Caki2 (cell line): Measurements from ENCODE around the gene CALML6. TPM values are rescaled to one million over a fixed set of nuclear protein-coding genes. Genes with fewer than 3 reads are reported as not detected.
A peak's percentile ranks its signal among the peaks of the same experiment; 100 is the strongest.

Experiments
- DNase-seq: peaks from one replicate; pipeline ENCODE4 v3.0.0-alpha.2; 2015; ENCODE audit warnings: low read depth
- in situ Hi-C: cut with HindIII; loops from 2 replicates; pipeline ENCODE4 v1.10.0; 2016; ENCODE audit warnings: low sequenced_read_pairs, low pct_unique_long_range_greater_than_20kb, mixed read lengths
- total RNA-seq: library from RNA; depleted of rRNA; stranded (reverse); fragments of >200 nt; shearing (Covaris generic); gene quantifications from 2 replicates; pipeline ENCODE4 v1.2.3, GENCODE V29; 2014; ENCODE audit warnings: low replicate concordance

CALML6 gene
- total RNA-seq, 1 experiment from 2014 or later, result not detected

DNA sequence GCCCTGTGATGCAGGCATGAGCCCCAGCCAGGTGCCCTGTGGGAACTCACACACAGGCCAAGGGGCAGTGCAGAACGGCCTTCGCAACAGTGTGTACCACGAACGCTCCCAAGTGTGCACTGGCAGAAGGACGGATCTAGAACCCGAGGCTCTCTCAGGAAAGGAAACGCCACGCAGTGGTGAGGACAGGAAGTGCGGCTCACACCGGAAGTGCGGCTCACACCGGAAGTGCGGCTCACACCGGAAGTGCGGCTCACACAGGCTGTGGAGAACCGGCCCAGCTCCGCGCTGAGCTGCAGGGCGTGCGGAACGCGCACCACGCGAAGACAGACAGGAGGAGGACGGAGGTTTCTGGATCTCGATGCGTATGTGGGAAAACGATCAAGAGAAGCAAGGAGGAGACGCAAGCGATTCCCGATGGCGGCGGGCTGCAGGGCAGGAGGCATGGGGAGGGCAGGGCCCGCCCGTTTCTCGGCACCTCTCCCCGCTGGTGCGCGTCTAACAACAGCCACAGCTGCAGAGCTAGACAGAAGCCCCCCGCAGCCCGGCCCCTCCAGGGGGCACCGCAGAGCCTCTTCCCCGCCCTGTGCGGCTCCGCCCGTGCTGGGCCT is 39.9 kb downstream of the CALML6 start:
- DNase-seq, result no peak
- in situ Hi-C loops, result no loop called here

DNA sequence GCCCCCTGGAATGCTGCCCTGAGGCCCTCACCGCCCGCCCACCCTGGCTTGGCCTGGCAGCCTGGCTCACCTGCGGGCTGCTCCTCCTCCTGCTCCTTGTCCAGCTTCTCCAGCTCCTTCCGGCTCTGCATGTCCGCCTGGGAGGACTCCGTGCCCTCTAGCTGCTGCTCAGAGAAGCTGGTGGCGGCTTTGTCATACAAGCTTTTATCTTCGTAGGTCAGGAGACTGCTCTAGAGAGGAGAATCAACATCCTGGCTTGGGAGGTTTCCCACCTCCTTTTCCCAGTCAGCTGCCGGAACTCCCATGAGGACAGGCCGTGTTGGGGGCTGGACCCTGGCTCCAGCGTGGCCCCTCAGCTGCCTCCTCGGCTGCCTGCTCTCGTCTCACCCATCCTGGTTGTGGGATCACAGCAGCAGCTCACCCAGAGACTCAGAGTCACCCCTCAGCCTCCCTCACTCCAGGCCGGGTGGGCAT is 40.6 kb downstream of the CALML6 start:
- DNase-seq, result no peak
- in situ Hi-C loops, result no loop called here

DNA sequence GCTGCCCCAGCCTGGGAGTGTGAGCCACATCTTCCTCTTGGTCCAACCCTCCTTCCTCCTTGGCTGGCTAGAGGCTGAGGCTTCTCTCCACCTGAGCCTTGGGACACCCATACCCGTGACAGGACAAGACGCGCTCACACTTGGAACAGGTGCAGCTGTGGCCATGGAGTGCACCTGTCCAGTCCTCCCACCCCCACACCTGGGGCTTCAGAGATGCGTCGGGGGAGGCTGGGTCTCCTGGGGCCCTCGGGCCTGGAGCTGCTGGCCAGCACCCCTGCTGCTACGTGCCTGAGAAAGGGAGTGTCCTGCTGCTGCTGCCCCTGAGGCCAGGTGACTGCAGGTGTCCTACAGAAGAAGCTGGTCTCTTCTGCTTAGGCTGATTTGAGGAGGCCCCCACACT is 41.0 kb downstream of the CALML6 start:
- in situ Hi-C loops, result no loop called here
- no peak for DNase-seq

DNA sequence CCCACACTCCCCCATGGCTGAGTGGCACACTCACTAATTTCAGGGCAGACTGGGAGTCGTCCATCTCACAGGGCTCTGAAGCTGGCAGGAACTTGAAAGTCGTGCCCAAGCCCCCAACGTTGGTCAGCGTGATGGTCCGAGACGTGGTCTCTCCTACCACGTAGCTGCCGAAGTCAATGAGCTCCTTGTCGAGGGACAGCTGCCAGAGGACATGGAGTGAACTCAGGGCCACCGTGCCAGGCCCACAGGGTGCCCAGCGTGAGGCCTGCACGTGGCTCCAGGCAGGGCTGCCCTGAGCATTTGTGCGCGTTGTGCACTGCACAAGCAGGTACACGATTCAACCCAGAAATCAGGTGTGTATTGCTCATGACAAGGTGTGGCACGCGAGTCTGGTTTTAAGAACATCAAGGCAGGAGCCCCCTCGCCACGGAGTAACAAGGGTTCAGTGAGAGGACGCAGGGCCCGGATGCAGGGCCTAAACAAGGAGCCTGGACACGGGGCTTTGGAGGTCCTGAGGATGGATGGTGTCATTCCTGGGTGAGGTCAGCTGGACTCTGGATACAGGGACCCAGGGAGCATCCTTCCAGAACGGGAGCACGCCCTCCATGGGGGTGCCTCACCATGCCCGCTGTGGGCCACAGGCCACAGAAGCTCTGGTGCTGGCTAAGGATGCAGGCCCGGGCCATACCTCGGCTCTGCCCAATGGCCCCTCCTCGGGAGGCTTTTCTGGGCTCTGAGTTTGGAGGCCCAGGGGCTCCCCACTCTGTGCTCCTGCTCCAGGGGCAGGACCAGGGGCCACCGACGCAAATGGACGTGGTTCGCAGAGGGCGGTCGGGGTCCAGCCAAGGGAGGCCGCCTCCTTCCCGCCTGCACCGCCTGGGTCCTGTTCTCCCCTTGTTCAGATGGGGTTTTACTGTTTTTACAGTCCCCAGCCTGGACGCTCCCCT is 41.8 kb downstream of the CALML6 start:
- in situ Hi-C loops, result no loop called here
- DNase-seq, result no peak

DNA sequence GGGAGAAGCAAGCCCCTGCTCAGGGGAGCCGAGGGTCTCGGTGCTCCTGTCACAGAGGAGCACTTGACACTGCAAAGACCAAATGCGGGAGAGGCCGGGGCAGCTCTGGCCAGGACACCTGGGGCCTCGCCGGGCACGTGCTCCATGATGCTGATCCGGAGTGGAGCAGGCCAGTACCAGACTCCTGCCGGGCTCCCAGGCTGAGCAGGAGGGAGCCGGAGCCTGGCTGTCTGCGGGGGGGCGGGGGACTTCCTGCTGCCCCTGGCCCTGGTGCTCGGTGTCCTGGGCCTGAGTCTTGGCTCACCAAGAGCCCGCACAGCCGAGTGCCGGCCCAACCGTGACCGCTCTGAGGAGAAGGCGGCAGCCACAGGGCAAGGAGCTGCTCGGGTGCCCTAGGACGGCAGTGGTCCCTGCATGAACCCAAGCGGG is 42.5 kb downstream of the CALML6 start:
- in situ Hi-C loops, result no loop called here
- DNase-seq, result no peak

DNA sequence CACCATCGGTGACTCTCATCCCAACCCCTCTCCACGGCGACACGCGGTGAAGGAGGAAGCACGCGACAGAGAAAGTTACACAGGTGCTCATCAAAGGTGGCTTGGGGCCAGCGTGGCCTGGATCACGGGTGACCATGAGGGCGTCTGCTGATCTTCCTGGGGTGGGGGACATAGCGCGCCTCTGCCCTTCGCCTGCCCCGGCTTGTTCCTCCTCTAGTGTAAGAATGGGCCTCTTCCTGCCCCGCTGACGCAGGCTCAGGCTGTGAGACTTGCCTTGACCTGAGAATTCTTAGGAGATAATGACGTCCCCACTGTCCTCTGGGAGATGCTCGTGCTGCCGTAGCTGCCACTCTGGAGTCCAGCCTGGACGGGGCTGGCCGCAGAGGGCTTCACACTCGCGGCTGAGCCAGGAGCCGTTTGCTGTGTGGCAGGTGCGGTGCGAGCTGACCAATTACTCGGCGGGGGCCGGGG is 43.0 kb downstream of the CALML6 start:
- DNase-seq, result no peak
- in situ Hi-C loops, result no loop called here

DNA sequence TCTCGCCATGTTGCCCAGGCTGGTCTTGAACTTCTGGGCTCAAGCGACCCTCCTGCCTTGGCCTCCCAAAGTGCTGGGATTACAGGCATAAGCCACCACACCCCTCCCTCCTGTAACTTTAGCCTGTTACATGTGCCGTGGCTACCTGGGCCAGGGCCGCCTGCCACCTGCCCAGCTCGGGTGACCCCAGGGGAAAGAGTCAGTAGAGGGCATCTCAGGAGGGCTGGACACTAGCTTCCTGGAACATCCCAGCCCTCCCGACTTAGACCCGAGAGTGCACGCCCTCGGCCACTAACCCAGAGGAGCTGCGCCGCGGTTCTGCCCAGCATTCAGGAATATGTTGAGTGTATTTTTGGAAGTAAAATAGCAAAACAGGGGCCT is 44.4 kb downstream of the CALML6 start:
- no peak for DNase-seq
- in situ Hi-C loops, result no loop called here

DNA sequence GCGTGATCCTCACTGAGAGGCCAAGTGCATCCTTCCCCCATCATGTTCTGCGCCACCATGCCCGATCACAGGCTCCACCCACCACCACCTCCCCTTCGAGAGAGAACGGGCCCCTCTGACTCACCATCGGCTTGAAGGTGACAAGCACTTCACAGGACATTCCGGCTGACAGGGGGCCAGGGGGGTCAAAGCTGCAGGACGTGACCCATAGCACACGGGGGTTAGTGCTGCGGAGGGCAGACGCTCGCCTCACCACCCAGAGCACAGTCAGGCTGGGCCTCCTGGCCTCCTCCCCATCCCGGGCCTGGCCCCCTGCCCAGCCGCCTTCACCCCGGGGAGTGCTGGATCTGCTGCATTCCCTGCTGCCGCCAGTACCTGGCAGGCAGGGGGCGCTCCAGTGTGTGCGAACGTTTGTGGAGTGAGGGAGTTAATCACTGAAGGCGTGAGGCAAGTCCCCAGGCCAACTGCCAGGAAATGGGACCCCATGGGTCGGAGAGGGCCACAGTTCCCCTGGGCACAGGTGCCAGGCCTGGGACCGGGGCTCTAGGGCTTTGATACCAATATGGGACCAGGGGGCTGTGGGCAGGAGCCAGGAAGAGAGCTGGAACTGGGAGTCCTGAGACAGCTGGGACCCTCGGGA is 44.9 kb downstream of the CALML6 start:
- peak; percentile 74 for DNase-seq
- in situ Hi-C loops, result no loop called here

DNA sequence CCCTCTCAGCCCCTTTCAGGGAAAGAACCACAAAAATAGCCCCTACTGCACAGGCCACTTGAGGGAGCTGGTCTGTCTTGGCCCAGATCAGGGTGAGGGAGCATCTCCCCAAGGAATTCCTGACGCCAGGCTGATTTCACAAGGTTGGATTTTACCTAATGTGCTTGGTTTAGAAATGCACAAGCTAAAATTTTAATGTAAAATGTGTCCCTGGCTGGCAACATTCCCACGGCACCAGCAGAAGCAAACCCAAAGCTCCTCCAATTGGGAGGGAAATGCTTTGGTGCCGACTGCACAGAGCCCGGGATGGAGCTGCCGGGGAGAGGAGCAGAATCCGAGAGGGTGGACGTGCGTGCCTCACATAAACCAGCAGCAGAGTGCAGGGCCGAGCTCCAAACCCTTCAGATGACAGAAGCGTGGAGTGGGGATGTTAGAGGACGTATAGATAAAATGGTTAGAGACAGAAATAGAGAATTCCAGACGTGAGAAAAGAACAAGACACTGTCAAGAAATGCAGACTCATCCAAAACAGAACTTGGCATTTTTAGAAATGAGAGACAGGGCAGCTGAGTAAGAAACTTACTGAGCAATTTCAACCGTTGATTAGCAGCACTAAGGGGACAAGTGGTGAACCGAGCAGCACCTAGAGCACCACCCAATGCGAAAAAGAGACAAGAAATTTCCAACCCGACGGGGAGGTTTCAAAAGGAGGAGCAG is 45.6 kb downstream of the CALML6 start:
- in situ Hi-C loops, result no loop called here
- no peak for DNase-seq

DNA sequence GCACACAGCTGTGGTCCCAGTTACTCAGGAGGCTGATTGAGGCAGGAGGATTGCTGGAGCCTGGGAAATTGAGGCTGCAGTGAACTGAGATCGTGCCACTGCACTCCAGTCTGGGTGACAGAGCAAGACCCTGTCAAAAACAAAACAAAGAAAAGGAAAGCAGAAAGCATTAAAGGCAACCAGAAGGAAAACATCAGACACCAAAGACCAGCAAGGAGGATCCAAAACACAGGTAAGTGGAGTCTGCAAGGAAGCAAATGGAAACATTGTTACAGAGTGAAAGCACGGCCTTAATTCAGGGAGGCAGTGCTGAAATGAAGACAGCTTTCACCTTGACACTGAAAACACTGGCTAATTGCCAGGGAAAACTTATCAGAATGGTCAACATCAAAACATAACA is 47.7 kb downstream of the CALML6 start:
- DNase-seq, result no peak
- in situ Hi-C loops, result no loop called here

DNA sequence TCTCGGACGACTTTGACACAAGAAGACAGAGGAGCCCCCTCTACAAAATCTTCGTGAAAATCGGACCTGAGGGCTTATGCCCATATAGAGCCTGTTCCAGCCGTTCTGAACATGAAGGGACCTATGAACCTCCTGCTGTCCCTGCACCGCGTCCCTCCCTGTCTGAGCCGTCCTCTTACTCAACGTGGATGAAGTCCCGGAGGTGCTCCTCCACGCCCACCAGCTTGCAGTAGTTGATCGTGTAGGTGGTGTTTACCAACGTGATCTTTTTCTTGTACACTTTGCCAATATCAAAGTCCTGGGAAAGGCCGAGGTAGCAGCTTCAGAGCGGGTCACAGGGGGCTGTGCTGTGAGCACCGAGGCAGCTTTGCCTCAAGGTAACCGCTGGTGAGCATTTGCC is 48.5 kb downstream of the CALML6 start:
- in situ Hi-C loops, result no loop called here
- DNase-seq, result no peak

DNA sequence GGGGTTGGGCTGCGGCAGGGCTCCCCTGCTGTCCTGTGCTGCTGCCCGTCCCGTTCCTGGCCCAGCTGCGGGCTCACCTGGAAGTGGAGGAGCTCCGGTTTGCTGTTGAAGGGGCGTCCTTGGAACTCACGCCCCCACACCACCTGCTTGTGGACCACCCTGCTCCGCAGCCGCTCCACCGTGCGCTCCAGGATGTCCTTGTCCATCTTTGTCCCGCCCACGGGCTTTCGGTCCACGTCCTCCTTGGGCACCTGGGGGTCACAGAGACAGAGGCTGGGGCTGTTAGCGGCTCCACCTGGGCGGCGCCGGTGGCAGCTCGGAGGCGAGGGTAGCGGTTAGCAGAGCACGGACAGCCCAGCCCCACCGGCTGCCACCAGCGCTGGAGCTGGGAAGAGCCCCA is 49.8 kb downstream of the CALML6 start:
- no peak for DNase-seq
- in situ Hi-C loops, result no loop called here

DNA sequence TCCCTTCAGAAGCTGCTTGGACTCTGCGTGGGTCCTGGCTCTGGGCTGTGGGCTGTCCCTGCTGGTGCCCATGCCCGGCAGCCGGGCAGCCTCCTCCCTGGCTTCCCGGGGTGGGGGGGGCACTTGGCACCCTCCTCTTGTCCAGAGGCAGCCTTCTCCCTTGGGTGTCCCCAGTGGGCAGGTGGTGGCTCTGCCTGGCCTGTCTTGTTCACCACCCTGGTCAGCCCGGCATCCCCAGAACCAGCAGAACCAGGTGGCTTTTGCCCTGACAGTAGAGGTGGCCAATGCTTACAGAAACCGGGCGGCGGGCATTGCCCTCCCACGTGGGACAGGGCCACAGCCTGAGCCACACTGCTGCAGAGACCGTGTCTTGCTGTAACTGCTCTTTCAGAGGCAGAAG is 50.5 kb downstream of the CALML6 start:
- DNase-seq, result no peak
- in situ Hi-C loops, result no loop called here

DNA sequence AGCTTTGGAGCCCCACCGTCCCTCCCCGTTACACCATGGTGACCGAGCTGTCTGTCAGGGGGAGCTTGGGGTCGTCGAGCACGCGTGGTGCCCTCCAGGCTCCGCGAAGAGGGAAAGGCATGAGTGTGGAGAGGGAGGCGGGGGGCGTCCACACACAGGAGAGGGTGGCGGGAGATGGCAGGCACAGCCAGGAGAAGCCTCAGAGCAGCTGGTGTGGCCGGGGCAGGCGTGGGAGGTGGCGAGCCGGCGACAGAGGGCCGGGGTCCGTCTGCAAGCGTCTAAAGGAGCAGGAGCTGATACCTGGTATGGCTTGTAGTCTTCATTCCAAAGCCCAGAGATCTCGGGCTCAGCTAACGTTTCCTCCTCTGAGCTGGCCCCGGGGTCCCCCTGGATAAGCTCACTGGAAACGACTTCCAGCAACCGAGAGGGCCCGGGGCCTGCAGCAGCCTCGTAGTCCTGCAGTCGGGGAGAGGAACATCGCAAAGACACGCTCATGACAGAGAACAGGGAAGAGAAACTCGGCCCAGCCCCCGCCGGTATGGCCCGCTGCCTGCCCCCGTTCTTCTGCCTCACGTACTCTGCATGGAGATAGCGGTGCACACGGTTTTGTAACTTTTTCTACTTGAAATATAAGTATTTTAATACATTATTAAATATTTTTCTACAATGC is 51.1 kb downstream of the CALML6 start:
- in situ Hi-C loops, result no loop called here
- DNase-seq, result no peak
